ENCODE measurements around the gene CELF3. TPM values are rescaled to one million over a fixed set of nuclear protein-coding genes. Genes with fewer than 3 reads are reported as not detected.

The CELF3 gene
- total and polyA plus RNA-seq, 2 of the 13 experiments (the other 11 are each of a cell fraction or from before 2014, with no cell fraction given) = not detected

- no peak for DNase-seq (ENCODE audit: low spot score)
- FAIRE-seq = no peak
- POLR2A ChIA-PET = no interaction called here
- BruUV-seq (replicated peaks) = no TSS peak
- in situ Hi-C loops (cut with HindIII; ENCODE audit: extremely low pct_ligation_motif_present, low pct_unique_long_range_greater_than_20kb) = no loop called here
- ATAC-seq = no peak
- Histone ChIP-seq H3K9ac (ENCODE audit: insufficient read depth, low read depth, low read length) (no peak overlapping the region), H3K4me3 (replicated peaks in 1 of 3; ENCODE audit: insufficient read depth in 1 of 3, low read depth in 2 of 3, low read length in 3 of 3) (no peak overlapping the region), H3K27ac (ENCODE audit: extremely low read length, insufficient read depth, low read length) (no peak overlapping the region), H3K9me3 (ENCODE audit: low read length) (no peaks in the 10 kb centered on the region), H4K20me1 (ENCODE audit: insufficient read depth, low read length) (no peaks in the 10 kb centered on the region), H3K4me2 (ENCODE audit: low read depth, low read length) (no peak overlapping the region), H3K36me3 (replicated peaks in 1 of 2; ENCODE audit: control insufficient read depth in 1 of 2, insufficient read depth in 2 of 2, low read length in 2 of 2) (peaks cover 6 to 23% of the 10 kb centered on the region in 2 experiments; a peak in 4 of 5 replicates), H3K4me1 (ENCODE audit: insufficient read depth, low read length) (peaks cover 51% of the 10 kb centered on the region), H2AFZ (ENCODE audit: low read length) (no peak overlapping the region), H3K79me2 (ENCODE audit: insufficient read depth, low read length) (no peaks in the 10 kb centered on the region), H3K27me3 (ENCODE audit: control insufficient read depth in 1 of 2, insufficient read depth in 2 of 2, low read length in 2 of 2) (no peaks in the 10 kb centered on the region)
- CTCF ChIA-PET (ENCODE audit: low intra/inter-chr PET ratio, low total read pairs) = no interaction called here
- intact Hi-C loops (cut with micrococcal nuclease; ENCODE audit: unreplicated experiment) = no loop called here
- 86% methylated on average over 5 of the region's 5 CpGs for WGBS (ENCODE audit: low lambda C conversion rate)
- TF ChIP-seq NKX3-1 (CRISPR knock-in tag; IDR thresholded peaks at IDR 0.05) (no peak), NFAT5 (CRISPR knock-in tag; IDR thresholded peaks at IDR 0.05) (no peak), SETDB1 (CRISPR knock-in tag; IDR thresholded peaks at IDR 0.05; ENCODE audit: borderline replicate concordance) (no peak), ZNF121 (CRISPR knock-in tag; IDR thresholded peaks at IDR 0.05) (peak; percentile 37; the same call in 1 of the 2 replicates), PHB2 (IDR thresholded peaks at IDR 0.05; ENCODE audit: partially characterized antibody) (no peak), ZSCAN31 (CRISPR knock-in tag; IDR thresholded peaks at IDR 0.05; ENCODE audit: low read depth) (no peak), MIER3 (CRISPR knock-in tag; IDR thresholded peaks at IDR 0.05; ENCODE audit: borderline replicate concordance) (no peak), ZFP36L2 (CRISPR knock-in tag; IDR thresholded peaks at IDR 0.05) (no peak), ZNF33A (CRISPR knock-in tag; IDR thresholded peaks at IDR 0.05; ENCODE audit: borderline replicate concordance) (no peak), RARA (CRISPR knock-in tag; IDR thresholded peaks at IDR 0.05) (peak; percentile 24; the same call in 1 of the 2 replicates), SPEN (CRISPR knock-in tag; IDR thresholded peaks at IDR 0.05; ENCODE audit: low read depth) (no peak), MYNN (CRISPR knock-in tag; IDR thresholded peaks at IDR 0.05; ENCODE audit: low read depth) (no peak), ZNF891 (CRISPR knock-in tag; IDR thresholded peaks at IDR 0.05) (no peak), LBX2 (CRISPR knock-in tag; IDR thresholded peaks at IDR 0.05; ENCODE audit: borderline replicate concordance) (no peak)
- TF ChIP-seq, protein P1, sequence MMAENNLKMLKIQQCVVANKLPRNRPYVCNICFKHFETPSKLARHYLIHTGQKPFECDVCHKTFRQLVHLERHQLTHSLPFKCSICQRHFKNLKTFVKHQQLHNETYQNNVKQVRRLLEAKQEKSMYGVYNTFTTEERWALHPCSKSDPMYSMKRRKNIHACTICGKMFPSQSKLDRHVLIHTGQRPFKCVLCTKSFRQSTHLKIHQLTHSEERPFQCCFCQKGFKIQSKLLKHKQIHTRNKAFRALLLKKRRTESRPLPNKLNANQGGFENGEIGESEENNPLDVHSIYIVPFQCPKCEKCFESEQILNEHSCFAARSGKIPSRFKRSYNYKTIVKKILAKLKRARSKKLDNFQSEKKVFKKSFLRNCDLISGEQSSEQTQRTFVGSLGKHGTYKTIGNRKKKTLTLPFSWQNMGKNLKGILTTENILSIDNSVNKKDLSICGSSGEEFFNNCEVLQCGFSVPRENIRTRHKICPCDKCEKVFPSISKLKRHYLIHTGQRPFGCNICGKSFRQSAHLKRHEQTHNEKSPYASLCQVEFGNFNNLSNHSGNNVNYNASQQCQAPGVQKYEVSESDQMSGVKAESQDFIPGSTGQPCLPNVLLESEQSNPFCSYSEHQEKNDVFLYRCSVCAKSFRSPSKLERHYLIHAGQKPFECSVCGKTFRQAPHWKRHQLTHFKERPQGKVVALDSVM (CRISPR knock-in tag; IDR thresholded peaks at IDR 0.05) = peak; percentile 81
- TF ChIP-seq, protein P2, sequence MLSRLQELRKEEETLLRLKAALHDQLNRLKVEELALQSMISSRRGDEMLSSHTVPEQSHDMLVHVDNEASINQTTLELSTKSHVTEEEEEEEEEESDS (CRISPR knock-in tag; IDR thresholded peaks at IDR 0.05; ENCODE audit: borderline replicate concordance) = no peak
- TF ChIP-seq, protein P3, sequence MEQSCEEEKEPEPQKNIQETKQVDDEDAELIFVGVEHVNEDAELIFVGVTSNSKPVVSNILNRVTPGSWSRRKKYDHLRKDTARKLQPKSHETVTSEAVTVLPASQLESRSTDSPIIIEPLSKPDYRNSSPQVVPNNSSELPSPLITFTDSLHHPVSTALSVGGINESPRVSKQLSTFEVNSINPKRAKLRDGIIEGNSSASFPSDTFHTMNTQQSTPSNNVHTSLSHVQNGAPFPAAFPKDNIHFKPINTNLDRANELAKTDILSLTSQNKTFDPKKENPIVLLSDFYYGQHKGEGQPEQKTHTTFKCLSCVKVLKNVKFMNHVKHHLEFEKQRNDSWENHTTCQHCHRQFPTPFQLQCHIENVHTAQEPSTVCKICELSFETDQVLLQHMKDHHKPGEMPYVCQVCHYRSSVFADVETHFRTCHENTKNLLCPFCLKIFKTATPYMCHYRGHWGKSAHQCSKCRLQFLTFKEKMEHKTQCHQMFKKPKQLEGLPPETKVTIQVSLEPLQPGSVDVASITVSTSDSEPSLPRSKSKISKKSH (CRISPR knock-in tag; IDR thresholded peaks at IDR 0.05; ENCODE audit: borderline replicate concordance) = no peak
Observed at GRCh38 chr1:151701515-151701914, 15.1 kb downstream of the CELF3 start.
